GM12864 (cell line): Measurements from ENCODE around the gene HNRNPH1.

ENCODE experiments used
- DNase-seq: peaks from one replicate; pipeline ENCODE4 v3.0.0-alpha.2; 2011; ENCODE audit warnings: low read depth
- H3K4me3 ChIP-seq: 2 replicates; pipeline ENCODE4 v1.5.1; 2011; ENCODE audit warnings: mild to moderate bottlenecking, low read depth, low read length, control low read depth
- TF ChIP-seq, protein P1 (sequence below): IDR thresholded peaks from 2 replicates; pipeline ENCODE4 v1.5.1; 2011; ENCODE audit warnings: low read depth, mild to moderate bottlenecking, moderate library complexity, low read length, control low read depth, inconsistent platforms; ENCODE audit errors: missing control alignments

The HNRNPH1 gene

DNA sequence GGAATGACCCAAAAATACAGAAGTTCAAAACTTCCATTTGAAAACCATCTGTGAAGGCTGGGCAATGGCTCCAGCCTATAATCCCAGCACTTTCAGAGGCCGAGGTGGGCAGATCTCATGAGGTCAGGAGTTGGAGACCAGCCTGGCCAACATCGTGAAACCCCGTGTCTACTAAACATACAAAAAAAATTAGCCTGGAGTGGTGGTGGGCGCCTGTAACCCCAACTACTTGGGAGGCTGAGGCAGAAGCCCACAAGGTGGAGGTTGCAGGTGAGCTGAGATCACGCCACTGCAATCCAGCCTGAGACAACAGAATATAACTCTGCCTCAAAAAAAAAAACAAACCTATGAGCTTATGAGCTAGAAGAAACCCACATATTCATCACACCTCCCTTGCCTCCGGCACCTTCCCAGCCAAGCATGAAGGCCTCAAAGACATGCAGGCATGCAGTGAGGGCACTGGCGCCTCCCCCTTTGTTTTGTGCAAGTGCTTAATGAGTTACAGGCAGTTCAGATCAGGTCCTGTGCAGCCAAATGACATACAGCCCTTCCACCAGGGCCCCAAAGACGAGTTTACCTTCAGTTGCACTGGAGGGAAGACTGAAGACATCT is 9.9 kb downstream of the HNRNPH1 start:
- no peak for DNase-seq
- no peak overlapping the region for H3K4me3 ChIP-seq
- TF ChIP-seq, protein P1, sequence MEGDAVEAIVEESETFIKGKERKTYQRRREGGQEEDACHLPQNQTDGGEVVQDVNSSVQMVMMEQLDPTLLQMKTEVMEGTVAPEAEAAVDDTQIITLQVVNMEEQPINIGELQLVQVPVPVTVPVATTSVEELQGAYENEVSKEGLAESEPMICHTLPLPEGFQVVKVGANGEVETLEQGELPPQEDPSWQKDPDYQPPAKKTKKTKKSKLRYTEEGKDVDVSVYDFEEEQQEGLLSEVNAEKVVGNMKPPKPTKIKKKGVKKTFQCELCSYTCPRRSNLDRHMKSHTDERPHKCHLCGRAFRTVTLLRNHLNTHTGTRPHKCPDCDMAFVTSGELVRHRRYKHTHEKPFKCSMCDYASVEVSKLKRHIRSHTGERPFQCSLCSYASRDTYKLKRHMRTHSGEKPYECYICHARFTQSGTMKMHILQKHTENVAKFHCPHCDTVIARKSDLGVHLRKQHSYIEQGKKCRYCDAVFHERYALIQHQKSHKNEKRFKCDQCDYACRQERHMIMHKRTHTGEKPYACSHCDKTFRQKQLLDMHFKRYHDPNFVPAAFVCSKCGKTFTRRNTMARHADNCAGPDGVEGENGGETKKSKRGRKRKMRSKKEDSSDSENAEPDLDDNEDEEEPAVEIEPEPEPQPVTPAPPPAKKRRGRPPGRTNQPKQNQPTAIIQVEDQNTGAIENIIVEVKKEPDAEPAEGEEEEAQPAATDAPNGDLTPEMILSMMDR: no peak

DNA sequence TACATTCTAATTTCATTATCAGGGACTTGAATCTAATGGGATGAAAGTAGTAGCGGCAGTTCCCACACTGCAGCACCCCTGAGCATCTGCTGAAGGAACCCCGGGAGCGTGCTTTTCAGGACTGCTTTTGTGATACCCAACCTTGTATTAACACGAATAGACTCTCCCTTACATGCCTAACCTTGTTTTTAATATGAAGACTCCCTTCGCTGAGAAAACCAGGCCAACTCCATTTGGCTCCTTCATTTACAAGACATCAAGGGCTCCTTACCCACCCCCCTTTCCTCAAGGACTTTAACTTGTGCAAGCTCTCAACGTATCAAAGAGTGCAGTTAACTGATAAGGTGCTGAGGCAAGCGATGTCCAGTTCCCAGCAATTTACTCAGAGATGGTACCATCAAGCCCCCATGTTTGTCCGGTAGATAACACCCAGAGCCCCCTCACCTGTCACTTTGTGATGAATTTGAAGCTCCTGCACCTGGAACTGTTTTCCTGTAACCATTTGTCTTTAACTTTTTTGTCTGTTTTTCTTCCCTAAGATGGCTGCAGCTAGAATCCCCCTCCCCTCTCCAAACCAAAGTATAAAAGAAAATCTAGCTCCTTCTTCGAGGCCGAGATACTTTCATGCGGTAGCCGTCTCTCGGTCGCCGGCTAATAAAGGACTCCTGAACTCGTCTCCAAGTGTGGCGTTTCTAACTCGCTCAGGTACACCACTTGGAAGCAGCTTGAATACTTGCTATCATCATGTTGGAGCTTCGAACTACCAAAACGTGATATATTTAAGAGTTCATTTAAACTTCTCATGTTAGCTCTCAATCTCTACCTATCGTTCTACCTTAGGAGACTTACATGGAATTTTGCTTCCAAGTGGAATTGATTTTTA is 10.7 kb downstream of the HNRNPH1 start:
- TF ChIP-seq, protein P1: no peak
- no peak overlapping the region for H3K4me3 ChIP-seq
- DNase-seq: no peak

DNA sequence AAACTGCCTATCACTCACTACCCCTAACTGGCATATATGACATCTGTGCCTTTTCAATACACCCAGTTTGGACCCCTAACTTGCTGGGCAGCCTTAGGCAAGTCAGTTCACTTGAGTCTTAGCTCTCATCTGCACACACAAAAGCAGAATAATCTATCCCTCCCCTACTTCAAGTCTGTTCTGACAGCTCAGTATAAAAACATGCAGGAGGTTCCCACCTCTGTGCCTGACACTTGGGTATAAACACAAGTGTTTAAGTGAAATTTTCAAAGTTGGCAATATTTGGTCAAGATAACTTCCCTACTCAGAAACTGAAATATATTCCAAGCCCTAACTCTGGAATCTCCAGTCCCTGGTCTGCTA is 12.6 kb downstream of the HNRNPH1 start:
- H3K4me3 ChIP-seq: no peak overlapping the region
- TF ChIP-seq, protein P1: no peak
- DNase-seq: no peak

DNA sequence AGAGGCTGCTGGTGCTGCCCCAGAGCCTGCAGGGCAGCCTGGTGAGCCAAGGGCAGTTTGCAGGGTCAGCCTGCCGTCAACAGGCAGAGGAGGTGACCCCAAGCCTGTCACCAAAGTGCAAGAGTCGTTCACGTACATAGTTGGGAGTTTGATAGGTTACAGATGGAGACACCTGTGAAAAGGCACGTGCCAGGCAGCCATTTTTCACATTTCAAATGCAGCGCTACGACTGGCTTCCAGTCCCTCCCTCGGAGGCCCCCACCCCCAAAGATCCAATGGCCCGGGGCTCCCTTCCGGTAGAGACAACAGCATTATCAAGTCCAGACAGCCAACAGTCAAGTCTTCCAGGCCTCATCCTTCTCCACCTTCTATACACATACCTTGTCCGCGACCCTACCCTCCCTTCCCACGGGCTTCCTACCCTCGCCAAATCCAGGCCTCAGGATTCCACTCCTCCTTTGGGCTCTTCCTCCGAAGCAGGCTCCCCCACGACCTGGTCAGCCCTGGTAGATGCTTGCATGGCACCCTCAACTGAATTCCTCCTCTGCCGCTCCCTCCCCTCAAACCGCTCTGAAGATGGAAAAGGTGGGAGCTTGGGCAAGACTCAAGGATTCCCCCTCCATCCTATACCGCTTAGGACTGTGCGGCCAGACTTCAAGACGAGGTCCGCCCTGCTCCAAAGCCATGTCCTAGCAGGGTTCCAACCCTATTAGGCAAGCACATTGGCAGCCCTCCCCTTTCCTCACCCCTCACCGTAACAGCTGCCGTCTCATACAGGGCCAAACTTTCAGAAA is 13.2 kb downstream of the HNRNPH1 start:
- no peak for DNase-seq
- TF ChIP-seq, protein P1: no peak
- no peak overlapping the region for H3K4me3 ChIP-seq

GRCh38 chr5:179609834-179610108 is 13.7 kb downstream of the HNRNPH1 start:
- TF ChIP-seq, protein P1: no peak
- no peak overlapping the region for H3K4me3 ChIP-seq
- DNase-seq: no peak

GRCh38 chr5:179608131-179608581 is 15.3 kb downstream of the HNRNPH1 start:
- H3K4me3 ChIP-seq: no peak overlapping the region
- DNase-seq: no peak
- TF ChIP-seq, protein P1: no peak
